ENCODE measurements around the gene PCP4.
"Not testable (repeated sequence)": the region's sequence is repeated elsewhere in the genome, so short reads cannot be mapped to it uniquely, and the experiment has no call there.

The PCP4 gene

GRCh38 chr21:39866093-39866492, 1.1 kb upstream of the PCP4 start:
- DNase-seq: no peak

GRCh38 chr21:39869141-39869818, 2.0 kb downstream of the PCP4 start:
- no peak for DNase-seq

- no peak for DNase-seq
Measured at GRCh38 chr21:39873687-39874086, 6.4 kb downstream of the PCP4 start.

- no peak for DNase-seq
Measured at GRCh38 chr21:39874206-39874605, 7.0 kb downstream of the PCP4 start.

GRCh38 chr21:39874759-39875158, 7.5 kb downstream of the PCP4 start:
- DNase-seq: no peak

- DNase-seq: no peak
Measured at GRCh38 chr21:39881661-39882060, 14.4 kb downstream of the PCP4 start.

- no peak for DNase-seq
Measured at GRCh38 chr21:39882151-39882838, 15.1 kb downstream of the PCP4 start.

GRCh38 chr21:39882839-39883195, 15.6 kb downstream of the PCP4 start:
- DNase-seq: no peak

GRCh38 chr21:39885119-39885848, 18.0 kb downstream of the PCP4 start:
- DNase-seq: no peak

GRCh38 chr21:39888848-39889247, 21.6 kb downstream of the PCP4 start:
- DNase-seq: no peak

GRCh38 chr21:39891111-39891510, 23.9 kb downstream of the PCP4 start:
- no peak for DNase-seq

- DNase-seq: not testable (repeated sequence)
Measured at GRCh38 chr21:39891863-39892262, 24.6 kb downstream of the PCP4 start.

GRCh38 chr21:39900491-39900890, 33.3 kb downstream of the PCP4 start:
- DNase-seq: no peak

- no peak for DNase-seq
Measured at GRCh38 chr21:39900911-39901310, 33.7 kb downstream of the PCP4 start.

GRCh38 chr21:39902986-39903385, 35.7 kb downstream of the PCP4 start:
- DNase-seq: no peak

GRCh38 chr21:39904457-39904856, 37.2 kb downstream of the PCP4 start:
- no peak for DNase-seq

- no peak for DNase-seq
Measured at GRCh38 chr21:39908265-39908923, 41.2 kb downstream of the PCP4 start.

- DNase-seq: no peak
Measured at GRCh38 chr21:39911286-39912199, 44.3 kb downstream of the PCP4 start.

GRCh38 chr21:39913706-39914305, 46.6 kb downstream of the PCP4 start:
- no peak for DNase-seq

GRCh38 chr21:39915881-39916280, 48.6 kb downstream of the PCP4 start:
- DNase-seq: no peak

- DNase-seq: no peak
Measured at GRCh38 chr21:39918558-39918957, 51.3 kb downstream of the PCP4 start.

GRCh38 chr21:39923476-39923875, 56.2 kb downstream of the PCP4 start:
- DNase-seq: no peak

Data from activated CD4-positive, alpha-beta T cell treated with anti-CD3 and anti-CD28 coated beads, Interleukin-10, Interleukin-2, amounts not matched to agents 100 ng/mL and 50 ng/mL, durations not matched to agents 16 hours and 8 hours (primary cell).